ENCODE data around the gene BSG.
A peak's percentile ranks its signal among the peaks of the same experiment; 100 is the strongest.

The BSG gene

GRCh38 chr19:571566-571974, 826 bp upstream of the BSG start:
- peaks cover 22% of the 10 kb centered on the region for H3K4me1 ChIP-seq (ENCODE audit: insufficient read depth, low read length, poor library complexity, severe bottlenecking)
- peak overlapping the region; percentile 90 for H3K4me2 ChIP-seq (ENCODE audit: low read depth, low read length, poor library complexity, severe bottlenecking)
- H3K9me3 ChIP-seq (ENCODE audit: insufficient read depth, low read depth, low read length), result no peaks in the 10 kb centered on the region
- H3K9me2 ChIP-seq (replicated peaks; ENCODE audit: low read depth, low read length), result no peaks in the 10 kb centered on the region
- peaks cover 38% of the 10 kb centered on the region for H4K20me1 ChIP-seq (ENCODE audit: insufficient read depth, low read length, poor library complexity, severe bottlenecking)
- H3K27me3 ChIP-seq (ENCODE audit: insufficient read depth, low read length, poor library complexity, severe bottlenecking), result peaks cover 6% of the 10 kb centered on the region
- peaks cover 11% of the 10 kb centered on the region for H3F3A ChIP-seq (ENCODE audit: low read depth)
- H3K79me2 ChIP-seq (ENCODE audit: insufficient read depth, low read length), result peaks cover 41% of the 10 kb centered on the region
- H3K9ac ChIP-seq (ENCODE audit: low read depth, low read length, poor library complexity, severe bottlenecking), result peak overlapping the region; percentile 79
- H3K36me3 ChIP-seq (ENCODE audit: insufficient read depth, low read length), result no peaks in the 10 kb centered on the region
- peak overlapping the region; percentile 82 for H3K4me3 ChIP-seq (ENCODE audit: low read length, poor library complexity, severe bottlenecking)
- peak overlapping the region; percentile 96 for H2AFZ ChIP-seq (ENCODE audit: low read length)
- no peak for TF ChIP-seq CTCF (conservative IDR thresholded peaks at IDR 0.05; ENCODE audit: low read length)
- TF ChIP-seq EZH2phosphoT487 (IDR thresholded peaks at IDR 0.05; ENCODE audit: borderline replicate concordance), result no peak

GRCh38 chr19:572743-573518, 535 bp downstream of the BSG start:
- peak overlapping the region; percentile 99 for H3K4me3 ChIP-seq (ENCODE audit: low read length, poor library complexity, severe bottlenecking)
- H3K4me1 ChIP-seq (ENCODE audit: insufficient read depth, low read length, poor library complexity, severe bottlenecking), result peaks cover 27% of the 10 kb centered on the region
- peak overlapping the region; percentile 100 for H3K9ac ChIP-seq (ENCODE audit: low read depth, low read length, poor library complexity, severe bottlenecking)
- H3F3A ChIP-seq (ENCODE audit: low read depth), result peaks cover 11% of the 10 kb centered on the region
- no peaks in the 10 kb centered on the region for H3K9me2 ChIP-seq (replicated peaks; ENCODE audit: low read depth, low read length)
- H3K4me2 ChIP-seq (ENCODE audit: low read depth, low read length, poor library complexity, severe bottlenecking), result peak overlapping the region; percentile 81
- H3K27me3 ChIP-seq (ENCODE audit: insufficient read depth, low read length, poor library complexity, severe bottlenecking), result peaks cover 6% of the 10 kb centered on the region
- no peak for TF ChIP-seq EZH2phosphoT487 (IDR thresholded peaks at IDR 0.05; ENCODE audit: borderline replicate concordance)
- no peaks in the 10 kb centered on the region for H3K36me3 ChIP-seq (ENCODE audit: insufficient read depth, low read length)
- peaks cover 55% of the 10 kb centered on the region for H3K79me2 ChIP-seq (ENCODE audit: insufficient read depth, low read length)
- H2AFZ ChIP-seq (ENCODE audit: low read length), result peak overlapping the region; percentile 70
- no peaks in the 10 kb centered on the region for H3K9me3 ChIP-seq (ENCODE audit: insufficient read depth, low read depth, low read length)
- peaks cover 52% of the 10 kb centered on the region for H4K20me1 ChIP-seq (ENCODE audit: insufficient read depth, low read length, poor library complexity, severe bottlenecking)

- Histone ChIP-seq H3K36me3 (ENCODE audit: insufficient read depth, low read length) (peaks cover 5% of the 10 kb centered on the region; the same call in 1 of the 2 replicates), H4K20me1 (ENCODE audit: insufficient read depth, low read length, poor library complexity, severe bottlenecking) (peaks cover 57% of the 10 kb centered on the region), H3K9ac (ENCODE audit: low read depth, low read length, poor library complexity, severe bottlenecking) (peak overlapping the region; percentile 100), H3K79me2 (ENCODE audit: insufficient read depth, low read length) (peaks cover 60% of the 10 kb centered on the region), H3K9me2 (replicated peaks; ENCODE audit: low read depth, low read length) (no peaks in the 10 kb centered on the region), H3F3A (ENCODE audit: low read depth) (peaks cover 11% of the 10 kb centered on the region), H3K4me1 (ENCODE audit: insufficient read depth, low read length, poor library complexity, severe bottlenecking) (peaks cover 27% of the 10 kb centered on the region), H3K9me3 (ENCODE audit: insufficient read depth, low read depth, low read length) (no peaks in the 10 kb centered on the region), H2AFZ (ENCODE audit: low read length) (no peak overlapping the region), H3K27me3 (ENCODE audit: insufficient read depth, low read length, poor library complexity, severe bottlenecking) (peaks cover 6% of the 10 kb centered on the region), H3K4me2 (ENCODE audit: low read depth, low read length, poor library complexity, severe bottlenecking) (peak overlapping the region; percentile 81), H3K4me3 (ENCODE audit: low read length, poor library complexity, severe bottlenecking) (peak overlapping the region; percentile 99)
- no peak for TF ChIP-seq EZH2phosphoT487 (IDR thresholded peaks at IDR 0.05; ENCODE audit: borderline replicate concordance)
- TF ChIP-seq CTCF (conservative IDR thresholded peaks at IDR 0.05; ENCODE audit: low read length), result no peak
These were observed 1.1 kb downstream of the BSG start for GRCh38 chr19:573519-573825.

Data from Loucy (cell line).